Transverse colon (tissue), 4 donors: Measurements from ENCODE around the gene NUDT4. TPM values are rescaled to one million over a fixed set of nuclear protein-coding genes. Genes with fewer than 3 reads are reported as not detected.

Experiments
- DNase-seq: peaks from one replicate; pipeline ENCODE4 v3.0.0-alpha.2; 2019
- H3K27ac ChIP-seq, 4 donors: fragments of 200-600 bp; sonication (generic); 2 replicates each; pipeline ENCODE4 v1.5.1; 2016 to 2018; ENCODE audit warnings: inconsistent platforms in 4 of 4
- H3K27me3 ChIP-seq: fragments of 200-600 bp; sonication (generic); 2 replicates; pipeline ENCODE4 v1.5.1; 2017; ENCODE audit warnings: inconsistent platforms
- H3K36me3 ChIP-seq, 4 donors: fragments of 200-600 bp; sonication (generic); 2 replicates each; pipeline ENCODE4 v1.5.1; 2017 to 2019; ENCODE audit warnings: inconsistent platforms in 4 of 4
- H3K4me1 ChIP-seq, 4 donors: fragments of 200-600 bp; sonication (generic); 2 replicates each; pipeline ENCODE4 v1.5.1; 2017 to 2020; ENCODE audit warnings: inconsistent platforms in 4 of 4
- H3K4me3 ChIP-seq, 4 donors: fragments of 200-600 bp; sonication (generic); 1 replicate in 1 of 4; 2 replicates in 3 of 4; pipeline versions ENCODE4 v1.5.1 to v1.6.1; 2017 to 2019; ENCODE audit warnings: inconsistent platforms in 4 of 4
- H3K9me3 ChIP-seq, 2 donors: fragments of 200-600 bp; sonication (generic); 2 replicates each; pipeline ENCODE4 v1.5.1; 2017 to 2019; ENCODE audit warnings: inconsistent platforms in 2 of 2
- EP300 ChIP-seq: sonication (generic); formaldehyde crosslinking; IDR thresholded peaks from one replicate; pipeline ENCODE4 v1.6.1; 2017; ENCODE audit warnings: antibody characterized with exemption, low read depth
- POLR2A ChIP-seq: fragments of 450-650 bp; IDR thresholded peaks from one replicate; pipeline ENCODE4 v1.6.1; 2016; ENCODE audit warnings: antibody characterized with exemption, mild to moderate bottlenecking, moderate library complexity
- POLR2AphosphoS5 ChIP-seq, 3 donors: sonication (generic); formaldehyde crosslinking; IDR thresholded peaks; one replicate each; pipeline ENCODE4 v1.6.1; 2016; ENCODE audit warnings: antibody characterized with exemption in 3 of 3
- WGBS, 2 donors: methylation state at CpG; one replicate each; pipeline ENCODE4 v1.1.5; 2018; ENCODE audit warnings: low coverage in 1 of 2; 5-methylcytosine and 5-hydroxymethylcytosine counted together
- in situ Hi-C, 4 donors: fragments of 200-750 bp; cut with MboI; loops; one replicate each; pipeline versions ENCODE4 v1.15.0 to v1.15.1; 2017; ENCODE audit warnings: low sequenced_read_pairs in 3 of 4, low pct_ligation_motif_present in 1 of 4, low pct_unique_long_range_greater_than_20kb in 1 of 4
- intact Hi-C: fragments of 100-400 bp; cut with DNase I; formaldehyde crosslinking; loops from one replicate; pipeline ENCODE4 v1.15.1; 2023; ENCODE audit warnings: low total_unique reads
- total RNA-seq, 4 donors: library from RNA; depleted of rRNA; stranded (reverse); fragments of >200 nt; gene quantifications; one replicate each; pipeline ENCODE4 v1.1.0, GENCODE V29; 2016
- TF ChIP-seq, protein P1 (sequence below), 5 experiments: fragments of 200-600 bp in 3 of 5; fragments of 450-650 bp in 2 of 5; sonication (generic) in 3 of 5; IDR thresholded peaks; 1 replicate in 2 of 5; 2 replicates in 3 of 5; pipeline ENCODE4 v1.5.1; 2016 to 2017; ENCODE audit warnings: antibody characterized with exemption in 5 of 5, inconsistent platforms in 3 of 5, mild to moderate bottlenecking in 2 of 5, moderate library complexity in 1 of 5

NUDT4 gene
- total RNA-seq, 4 donors from 2014 or later: 65.3 to 111 (median 90.9) TPM

DNA sequence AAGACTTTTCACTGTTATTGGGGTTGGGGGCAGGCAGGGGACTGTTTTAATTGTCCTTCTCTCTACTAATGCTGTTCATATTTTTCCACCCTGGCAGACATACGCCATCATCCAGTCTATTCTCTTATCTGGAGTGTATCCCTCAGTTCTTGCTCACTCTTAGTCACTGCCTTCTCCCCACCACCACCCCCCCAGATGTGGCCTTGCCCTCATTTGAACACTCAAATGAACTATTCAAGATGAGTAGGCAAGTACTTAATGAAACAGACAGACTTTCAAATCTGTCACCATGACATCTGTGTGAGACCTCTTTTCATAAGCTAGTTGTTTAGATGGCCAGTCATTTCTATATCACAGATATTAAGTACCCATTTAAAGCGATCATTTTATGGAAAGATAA is 10.1 kb downstream of the NUDT4 start:
- WGBS, 2 donors: 60 to 77% methylated on average over 1 to 2 of the region's 2 CpGs
- Histone ChIP-seq H3K27ac (no peak overlapping the region), H3K4me1 (peaks cover 5 to 44% (median 20%) of the 10 kb centered on the region in 4 donors), H3K27me3 (no peaks in the 10 kb centered on the region), H3K4me3 (no peak overlapping the region), H3K36me3 (no peaks in the 10 kb centered on the region), H3K9me3 (no peaks in the 10 kb centered on the region)
- DNase-seq: no peak
- TF ChIP-seq POLR2AphosphoS5 (IDR thresholded peaks at IDR 0.05) (no peak), POLR2A (no peak), EP300 (no peak)
- TF ChIP-seq, protein P1, sequence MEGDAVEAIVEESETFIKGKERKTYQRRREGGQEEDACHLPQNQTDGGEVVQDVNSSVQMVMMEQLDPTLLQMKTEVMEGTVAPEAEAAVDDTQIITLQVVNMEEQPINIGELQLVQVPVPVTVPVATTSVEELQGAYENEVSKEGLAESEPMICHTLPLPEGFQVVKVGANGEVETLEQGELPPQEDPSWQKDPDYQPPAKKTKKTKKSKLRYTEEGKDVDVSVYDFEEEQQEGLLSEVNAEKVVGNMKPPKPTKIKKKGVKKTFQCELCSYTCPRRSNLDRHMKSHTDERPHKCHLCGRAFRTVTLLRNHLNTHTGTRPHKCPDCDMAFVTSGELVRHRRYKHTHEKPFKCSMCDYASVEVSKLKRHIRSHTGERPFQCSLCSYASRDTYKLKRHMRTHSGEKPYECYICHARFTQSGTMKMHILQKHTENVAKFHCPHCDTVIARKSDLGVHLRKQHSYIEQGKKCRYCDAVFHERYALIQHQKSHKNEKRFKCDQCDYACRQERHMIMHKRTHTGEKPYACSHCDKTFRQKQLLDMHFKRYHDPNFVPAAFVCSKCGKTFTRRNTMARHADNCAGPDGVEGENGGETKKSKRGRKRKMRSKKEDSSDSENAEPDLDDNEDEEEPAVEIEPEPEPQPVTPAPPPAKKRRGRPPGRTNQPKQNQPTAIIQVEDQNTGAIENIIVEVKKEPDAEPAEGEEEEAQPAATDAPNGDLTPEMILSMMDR (IDR thresholded peaks at IDR 0.05): no peak
- in situ Hi-C loops (loop anchor here in 1 of 4 donors (10.0 kb wide), 1 partner anchor 403 kb away; no protein-coding TSS in a partner anchor), intact Hi-C loops (no loop called here)

DNA sequence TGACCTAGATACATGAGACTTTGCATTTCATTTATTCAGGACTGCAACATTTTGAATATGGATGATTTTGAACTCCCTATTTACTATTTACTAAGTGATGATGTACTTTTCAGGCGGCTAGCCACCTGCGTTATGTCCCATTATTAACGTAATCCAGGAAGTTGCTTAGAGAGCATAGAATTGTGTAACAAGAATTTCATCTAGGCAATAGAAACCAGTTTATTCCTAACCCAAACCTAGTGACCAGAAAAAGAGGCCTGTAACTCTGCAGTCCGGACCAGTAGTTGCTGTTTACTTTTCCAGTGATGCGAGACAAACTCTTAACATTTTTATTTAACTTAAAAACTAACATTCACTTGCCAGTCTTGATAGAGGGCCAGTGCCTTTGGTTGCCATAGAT is 12.3 kb downstream of the NUDT4 start:
- Histone ChIP-seq H3K36me3 (peaks cover 0 to 5% (median under 1%) of the 10 kb centered on the region in 4 donors), H3K9me3 (no peaks in the 10 kb centered on the region), H3K4me3 (no peak overlapping the region), H3K4me1 (peaks cover 5 to 25% (median 16%) of the 10 kb centered on the region in 4 donors), H3K27me3 (no peaks in the 10 kb centered on the region), H3K27ac (no peak overlapping the region)
- intact Hi-C loops: no loop called here
- WGBS, 2 donors: 55 to 72% methylated on average over 5 of the region's 5 CpGs
- DNase-seq: no peak
- in situ Hi-C loops: loop anchor here in 1 of 4 donors (10.0 kb wide), 1 partner anchor 405 kb away; no protein-coding TSS in a partner anchor
- TF ChIP-seq, protein P1 (IDR thresholded peaks at IDR 0.05): no peak
- no peak for TF ChIP-seq EP300
- no peak for TF ChIP-seq POLR2A
- TF ChIP-seq POLR2AphosphoS5 (IDR thresholded peaks at IDR 0.05): no peak

GRCh38 chr12:93390549-93391297 is 13.0 kb downstream of the NUDT4 start:
- no peaks in the 10 kb centered on the region for H3K27me3 ChIP-seq
- intact Hi-C loops (no loop called here), in situ Hi-C loops (loop anchor here in 1 of 4 donors (10.0 kb wide), 1 partner anchor 406 kb away; no protein-coding TSS in a partner anchor)
- H3K27ac ChIP-seq: no peak overlapping the region
- peaks cover 5 to 24% (median 17%) of the 10 kb centered on the region in 4 donors for H3K4me1 ChIP-seq
- H3K9me3 ChIP-seq: no peaks in the 10 kb centered on the region
- no peak for DNase-seq
- TF ChIP-seq, protein P1 (IDR thresholded peaks at IDR 0.05): no peak
- TF ChIP-seq EP300: no peak
- no peak for TF ChIP-seq POLR2AphosphoS5 (IDR thresholded peaks at IDR 0.05)
- TF ChIP-seq POLR2A: no peak
- no peak overlapping the region for H3K4me3 ChIP-seq
- WGBS, 2 donors: 80 to 88% methylated on average over 1 to 5 of the region's 5 CpGs
- peaks cover 0 to 11% (median 4%) of the 10 kb centered on the region in 4 donors for H3K36me3 ChIP-seq

- TF ChIP-seq POLR2AphosphoS5 (IDR thresholded peaks at IDR 0.05) (no peak), POLR2A (no peak), EP300 (no peak)
- TF ChIP-seq, protein P1 (IDR thresholded peaks at IDR 0.05): no peak
- Histone ChIP-seq H3K36me3 (peaks cover 0 to 20% (median 4%) of the 10 kb centered on the region in 4 donors), H3K4me1 (peaks cover 5 to 36% (median 14%) of the 10 kb centered on the region in 4 donors), H3K27me3 (no peaks in the 10 kb centered on the region), H3K4me3 (no peak overlapping the region), H3K9me3 (no peaks in the 10 kb centered on the region), H3K27ac (no peak overlapping the region)
- in situ Hi-C loops: loop anchor here in 1 of 4 donors (10.0 kb wide), 1 partner anchor 409 kb away; no protein-coding TSS in a partner anchor
- DNase-seq: no peak
- 58 to 67% methylated on average over 2 of the region's 2 CpGs for WGBS, 2 donors
- intact Hi-C loops: no loop called here
Measured at GRCh38 chr12:93393425-93393824, 15.7 kb downstream of the NUDT4 start.
